ENCODE measurements around the gene RGS1. TPM values are rescaled to one million over a fixed set of nuclear protein-coding genes. Genes with fewer than 3 reads are reported as not detected.

RGS1 gene
- total RNA-seq, 1 donor, result not detected

GRCh38 chr1:192546596-192547190 lies 28.9 kb upstream of the RGS1 start:
- DNase-seq (ENCODE audit: low read depth), result no peak

GRCh38 chr1:192547501-192547900 lies 28.1 kb upstream of the RGS1 start:
- DNase-seq (ENCODE audit: low read depth), result no peak
- TF ChIP-seq CTCF (IDR thresholded peaks at IDR 0.05; ENCODE audit: insufficient read depth, low read depth, low read length), result no peak

More at GRCh38 chr1:192546596-192547190, 28.9 kb upstream of the RGS1 start:
- TF ChIP-seq CTCF (IDR thresholded peaks at IDR 0.05; ENCODE audit: insufficient read depth, low read depth, low read length), result no peak
- no peak overlapping the region for H3K4me3 ChIP-seq (ENCODE audit: low read depth, low read length)

GRCh38 chr1:192549937-192550336 lies 25.6 kb upstream of the RGS1 start:
- H3K4me3 ChIP-seq (ENCODE audit: low read depth, low read length), result no peak overlapping the region
- no peak for TF ChIP-seq CTCF (IDR thresholded peaks at IDR 0.05; ENCODE audit: insufficient read depth, low read depth, low read length)
- no peak for DNase-seq (ENCODE audit: low read depth)

More at GRCh38 chr1:192547501-192547900, 28.1 kb upstream of the RGS1 start:
- no peak overlapping the region for H3K4me3 ChIP-seq (ENCODE audit: low read depth, low read length)

- no peak overlapping the region for H3K4me3 ChIP-seq (ENCODE audit: low read depth, low read length)
- peak; percentile 57 for DNase-seq (ENCODE audit: low read depth)
- no peak for TF ChIP-seq CTCF (IDR thresholded peaks at IDR 0.05; ENCODE audit: insufficient read depth, low read depth, low read length)
Observed at GRCh38 chr1:192550922-192551534, 24.5 kb upstream of the RGS1 start.

- H3K4me3 ChIP-seq (ENCODE audit: low read depth, low read length), result no peak overlapping the region
- DNase-seq (ENCODE audit: low read depth), result no peak
- TF ChIP-seq CTCF (IDR thresholded peaks at IDR 0.05; ENCODE audit: insufficient read depth, low read depth, low read length), result no peak
Observed at GRCh38 chr1:192552760-192553191, 22.8 kb upstream of the RGS1 start.

GRCh38 chr1:192553741-192554140 lies 21.8 kb upstream of the RGS1 start:
- no peak for TF ChIP-seq CTCF (IDR thresholded peaks at IDR 0.05; ENCODE audit: insufficient read depth, low read depth, low read length)
- H3K4me3 ChIP-seq (ENCODE audit: low read depth, low read length), result no peak overlapping the region
- DNase-seq (ENCODE audit: low read depth), result no peak
